ENCODE results near the gene CFAP57.

Gene CFAP57

DNA sequence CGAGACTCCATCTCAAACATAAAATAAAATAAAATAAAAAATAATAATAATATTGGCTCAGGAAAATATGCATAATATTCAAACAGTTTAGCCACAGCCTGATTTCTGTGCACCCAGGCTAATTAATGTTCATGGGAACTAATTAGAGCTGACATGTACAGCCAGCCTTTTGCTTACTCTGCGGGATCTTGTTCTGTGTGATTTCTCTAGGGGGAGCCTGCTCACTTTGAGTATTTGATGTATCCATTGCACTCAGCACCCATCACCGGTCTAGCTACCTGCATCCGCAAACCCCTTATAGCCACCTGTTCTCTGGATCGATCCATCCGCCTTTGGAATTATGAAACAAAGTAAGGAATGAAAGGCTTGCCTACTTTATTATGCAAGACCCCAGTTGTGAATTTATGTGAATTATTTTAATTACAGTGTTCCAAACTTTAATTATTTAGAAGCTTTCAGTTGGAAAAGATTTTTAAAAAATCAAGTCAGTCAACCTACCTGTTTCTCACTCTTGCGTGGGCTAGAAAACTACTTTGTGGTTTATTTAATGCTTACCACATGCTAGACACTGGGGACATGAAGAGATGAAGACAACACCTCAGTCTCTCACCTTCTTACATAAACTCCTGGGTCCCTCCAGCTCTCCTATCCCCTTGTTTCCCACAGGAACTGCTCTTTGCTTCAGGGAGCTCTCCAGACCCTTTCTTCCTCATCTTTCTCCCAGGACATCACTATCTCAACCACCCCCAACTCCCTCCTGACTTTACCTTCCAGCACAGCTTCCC lies 25.4 kb downstream of the CFAP57 start:
- TF ChIP-seq, protein P1, sequence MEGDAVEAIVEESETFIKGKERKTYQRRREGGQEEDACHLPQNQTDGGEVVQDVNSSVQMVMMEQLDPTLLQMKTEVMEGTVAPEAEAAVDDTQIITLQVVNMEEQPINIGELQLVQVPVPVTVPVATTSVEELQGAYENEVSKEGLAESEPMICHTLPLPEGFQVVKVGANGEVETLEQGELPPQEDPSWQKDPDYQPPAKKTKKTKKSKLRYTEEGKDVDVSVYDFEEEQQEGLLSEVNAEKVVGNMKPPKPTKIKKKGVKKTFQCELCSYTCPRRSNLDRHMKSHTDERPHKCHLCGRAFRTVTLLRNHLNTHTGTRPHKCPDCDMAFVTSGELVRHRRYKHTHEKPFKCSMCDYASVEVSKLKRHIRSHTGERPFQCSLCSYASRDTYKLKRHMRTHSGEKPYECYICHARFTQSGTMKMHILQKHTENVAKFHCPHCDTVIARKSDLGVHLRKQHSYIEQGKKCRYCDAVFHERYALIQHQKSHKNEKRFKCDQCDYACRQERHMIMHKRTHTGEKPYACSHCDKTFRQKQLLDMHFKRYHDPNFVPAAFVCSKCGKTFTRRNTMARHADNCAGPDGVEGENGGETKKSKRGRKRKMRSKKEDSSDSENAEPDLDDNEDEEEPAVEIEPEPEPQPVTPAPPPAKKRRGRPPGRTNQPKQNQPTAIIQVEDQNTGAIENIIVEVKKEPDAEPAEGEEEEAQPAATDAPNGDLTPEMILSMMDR (IDR thresholded peaks at IDR 0.05; ENCODE audit: low read depth, low read length): no peak
- DNase-seq (ENCODE audit: extremely low read depth, low read depth): no peak

DNA sequence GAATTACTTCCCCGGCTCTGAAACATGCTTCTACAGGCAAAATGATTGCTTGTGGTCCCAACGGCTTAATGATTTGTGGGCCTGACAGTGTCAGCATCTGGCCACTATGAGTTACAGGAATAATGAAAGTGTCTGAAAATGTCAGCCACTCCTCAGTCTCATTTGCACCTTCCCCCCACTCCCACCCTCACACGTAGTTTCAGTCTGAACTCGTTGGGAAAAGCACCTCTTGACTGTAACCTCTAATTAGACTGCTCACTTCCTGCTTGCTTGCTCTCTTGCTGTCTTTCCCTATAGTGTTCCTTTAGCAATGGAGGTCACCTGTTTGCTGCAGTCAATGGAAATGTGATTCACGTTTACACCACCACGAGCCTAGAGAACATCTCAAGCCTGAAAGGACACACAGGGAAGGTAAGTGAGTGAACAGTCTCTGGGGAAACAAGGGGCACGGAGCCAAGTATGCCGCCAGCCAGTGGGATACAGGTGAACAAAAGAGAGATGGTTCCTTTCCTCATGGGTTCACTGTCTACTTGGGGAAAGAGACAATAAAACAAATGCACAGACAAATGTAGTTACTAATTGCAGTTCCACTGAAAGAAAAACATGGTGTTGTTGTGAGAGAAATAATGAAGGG lies 27.1 kb downstream of the CFAP57 start:
- DNase-seq (ENCODE audit: extremely low read depth, low read depth): no peak

DNA sequence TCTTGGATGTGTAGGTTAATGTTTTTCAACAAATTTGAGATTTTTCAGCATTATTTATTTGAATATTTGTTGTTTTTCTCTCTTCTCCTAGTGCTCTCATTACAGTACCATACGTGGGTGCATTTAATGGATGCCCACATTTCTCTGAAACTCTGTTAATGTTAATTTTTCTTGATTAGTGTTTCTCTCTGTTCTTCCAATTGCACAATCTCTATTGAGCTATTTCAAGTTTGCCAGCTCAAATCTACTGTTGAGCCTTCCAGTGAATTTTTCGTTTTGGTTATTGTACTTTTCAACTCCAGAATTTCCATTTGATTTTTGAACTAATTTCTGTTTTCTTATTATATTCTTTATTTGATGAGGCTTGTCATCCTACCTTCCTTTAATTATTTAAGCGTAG lies 31.7 kb downstream of the CFAP57 start:
- DNase-seq (ENCODE audit: extremely low read depth, low read depth): no peak
- TF ChIP-seq, protein P1 (IDR thresholded peaks at IDR 0.05; ENCODE audit: low read depth, low read length): no peak

More for the DNA sequence above, 27.1 kb downstream of the CFAP57 start:
- TF ChIP-seq, protein P1 (IDR thresholded peaks at IDR 0.05; ENCODE audit: low read depth, low read length): no peak

DNA sequence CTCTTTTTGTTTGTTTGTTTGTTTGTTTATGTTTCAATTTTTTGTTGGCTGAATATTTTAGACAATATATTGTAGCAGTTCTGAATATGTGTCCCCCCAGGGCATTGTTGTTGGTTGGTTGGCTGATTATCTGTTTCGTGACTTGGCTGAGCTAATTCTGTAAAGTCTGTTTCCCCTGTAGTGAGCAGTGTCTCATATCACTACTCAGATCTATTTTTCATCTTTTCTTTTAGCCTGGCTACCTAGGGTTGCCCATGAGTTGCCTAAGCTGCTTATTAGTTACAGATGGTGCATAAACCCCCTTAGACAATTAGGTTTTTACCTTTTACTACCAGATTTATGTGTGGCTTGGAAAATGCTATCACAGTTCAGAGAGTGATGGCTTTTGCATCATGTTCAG lies 32.3 kb downstream of the CFAP57 start:
- DNase-seq (ENCODE audit: extremely low read depth, low read depth): no peak
- TF ChIP-seq, protein P1 (IDR thresholded peaks at IDR 0.05; ENCODE audit: low read depth, low read length): no peak

DNA sequence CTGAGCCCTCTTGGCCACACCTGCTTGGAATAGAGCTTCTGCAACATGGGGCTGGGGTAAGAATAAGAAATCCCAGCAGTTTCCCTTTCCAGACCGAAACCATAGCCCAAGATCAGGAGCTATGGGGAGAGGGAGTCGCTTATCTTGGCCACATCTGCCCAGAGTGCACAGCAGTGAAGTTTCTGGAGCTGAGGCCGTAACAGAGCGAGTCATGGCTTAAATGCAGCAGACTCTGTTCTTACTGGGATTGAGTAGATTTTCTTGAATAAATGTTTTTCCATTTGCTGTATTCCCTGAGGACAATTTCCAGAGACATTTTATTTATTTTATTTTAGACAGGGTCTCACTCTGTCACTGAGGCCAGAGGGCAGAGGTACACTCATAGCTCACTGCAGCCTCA lies 33.5 kb downstream of the CFAP57 start:
- TF ChIP-seq, protein P1 (IDR thresholded peaks at IDR 0.05; ENCODE audit: low read depth, low read length): no peak
- no peak for DNase-seq (ENCODE audit: extremely low read depth, low read depth)

GRCh38 chr1:43206600-43207228 lies 34.6 kb downstream of the CFAP57 start:
- TF ChIP-seq, protein P1 (IDR thresholded peaks at IDR 0.05; ENCODE audit: low read depth, low read length): no peak
- DNase-seq (ENCODE audit: extremely low read depth, low read depth): peak; percentile 79

All from AG09319 (cell line).